Measurements from ENCODE around the gene OR4N5. TPM values are rescaled to one million over a fixed set of nuclear protein-coding genes. Genes with fewer than 3 reads are reported as not detected.
"Not testable (repeated sequence)": the region's sequence is repeated elsewhere in the genome, so short reads cannot be mapped to it uniquely, and the experiment has no call there.

OR4N5 gene, protein sequence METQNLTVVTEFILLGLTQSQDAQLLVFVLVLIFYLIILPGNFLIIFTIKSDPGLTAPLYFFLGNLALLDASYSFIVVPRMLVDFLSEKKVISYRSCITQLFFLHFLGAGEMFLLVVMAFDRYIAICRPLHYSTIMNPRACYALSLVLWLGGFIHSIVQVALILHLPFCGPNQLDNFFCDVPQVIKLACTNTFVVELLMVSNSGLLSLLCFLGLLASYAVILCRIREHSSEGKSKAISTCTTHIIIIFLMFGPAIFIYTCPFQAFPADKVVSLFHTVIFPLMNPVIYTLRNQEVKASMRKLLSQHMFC
- total RNA-seq (not detected), polyA plus RNA-seq (not detected)
- long read RNA-seq, donor 1, result 0 reads
- long read RNA-seq, donor 2, result 0 reads
- long read RNA-seq, donor 3, result 0 reads

DNA sequence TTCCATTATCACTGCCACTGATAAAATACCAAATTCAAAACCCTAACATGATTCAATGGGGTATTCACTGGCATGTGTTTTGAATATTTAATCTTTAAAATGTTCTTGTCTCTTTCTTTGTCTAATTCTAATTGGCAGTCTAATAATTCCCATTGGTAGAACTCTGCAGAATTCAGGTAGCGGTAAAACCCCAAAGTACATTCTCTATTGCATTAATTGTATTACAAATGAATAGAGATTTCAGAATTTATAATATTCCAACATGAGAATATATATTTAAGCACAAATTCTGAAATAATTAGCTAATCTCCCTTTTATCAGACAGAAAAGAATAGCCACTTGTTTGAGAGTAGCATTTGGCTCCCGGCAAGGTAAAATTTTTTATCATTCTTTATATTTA lies at the start of gene OR4N5:
Gene OR4N5, plus strand, starts transcription at position 301 of the 400 bp plus-strand sequence. CDS start 4,916 bp downstream, outside the sequence.
- no peaks in the 10 kb centered on the region for H3K27me3 ChIP-seq

DNA sequence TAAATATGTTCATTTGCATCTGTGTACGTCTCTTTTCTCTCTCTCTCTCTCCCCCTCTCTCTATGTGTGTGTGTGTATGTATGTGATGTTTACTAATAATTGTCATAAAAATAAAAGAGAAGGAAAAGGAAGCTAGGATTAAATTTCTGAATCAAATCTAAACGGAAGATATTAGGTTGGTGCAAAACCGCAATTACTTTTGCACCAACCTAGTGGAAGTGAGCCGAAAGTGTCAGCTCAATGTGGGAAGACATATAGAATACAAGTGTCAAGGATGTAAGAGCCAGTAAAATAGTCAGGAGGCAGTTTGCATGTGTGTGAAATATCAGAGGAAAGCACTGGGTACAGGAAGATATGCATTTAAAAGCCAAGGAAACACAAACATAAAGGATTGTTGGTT lies 46.6 kb upstream of the OR4N5 start:
- no peak overlapping the region for H3K4me3 ChIP-seq
- H3K27me3 ChIP-seq, result no peaks in the 10 kb centered on the region
- WGBS, 3 donors, result 16 to 51% (median 16%) methylated on average over 4 of the region's 4 CpGs
- TF ChIP-seq POLR2A (IDR thresholded peaks at IDR 0.05) (no peak), EP300 (IDR thresholded peaks at IDR 0.05) (no peak)
- TF ChIP-seq, protein P1, sequence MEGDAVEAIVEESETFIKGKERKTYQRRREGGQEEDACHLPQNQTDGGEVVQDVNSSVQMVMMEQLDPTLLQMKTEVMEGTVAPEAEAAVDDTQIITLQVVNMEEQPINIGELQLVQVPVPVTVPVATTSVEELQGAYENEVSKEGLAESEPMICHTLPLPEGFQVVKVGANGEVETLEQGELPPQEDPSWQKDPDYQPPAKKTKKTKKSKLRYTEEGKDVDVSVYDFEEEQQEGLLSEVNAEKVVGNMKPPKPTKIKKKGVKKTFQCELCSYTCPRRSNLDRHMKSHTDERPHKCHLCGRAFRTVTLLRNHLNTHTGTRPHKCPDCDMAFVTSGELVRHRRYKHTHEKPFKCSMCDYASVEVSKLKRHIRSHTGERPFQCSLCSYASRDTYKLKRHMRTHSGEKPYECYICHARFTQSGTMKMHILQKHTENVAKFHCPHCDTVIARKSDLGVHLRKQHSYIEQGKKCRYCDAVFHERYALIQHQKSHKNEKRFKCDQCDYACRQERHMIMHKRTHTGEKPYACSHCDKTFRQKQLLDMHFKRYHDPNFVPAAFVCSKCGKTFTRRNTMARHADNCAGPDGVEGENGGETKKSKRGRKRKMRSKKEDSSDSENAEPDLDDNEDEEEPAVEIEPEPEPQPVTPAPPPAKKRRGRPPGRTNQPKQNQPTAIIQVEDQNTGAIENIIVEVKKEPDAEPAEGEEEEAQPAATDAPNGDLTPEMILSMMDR (IDR thresholded peaks at IDR 0.05), result no peak
- no peak for DNase-seq
- no peaks in the 10 kb centered on the region for H3K9me3 ChIP-seq
- H3K27ac ChIP-seq, result no peak overlapping the region
- no peaks in the 10 kb centered on the region for H3K36me3 ChIP-seq
- H3K4me1 ChIP-seq (ENCODE audit: insufficient read depth), result no peaks in the 10 kb centered on the region
- intact Hi-C loops (cut with DNase I), result no loop called here

More for the DNA sequence above, at the start of gene OR4N5:
- TF ChIP-seq EP300 (IDR thresholded peaks at IDR 0.05) (no peak), POLR2A (IDR thresholded peaks at IDR 0.05) (no peak)
- TF ChIP-seq, protein P1 (IDR thresholded peaks at IDR 0.05), result no peak
- H3K27ac ChIP-seq, result no peak within 1 kb of the TSS
- intact Hi-C loops (cut with DNase I), result no loop called here
- H3K4me3 ChIP-seq, result no peak within 1 kb of the TSS
- WGBS, 3 donors, result 80 to 87% (median 85%) methylated on average over 2 of the region's 2 CpGs
- no peak for DNase-seq
- H3K36me3 ChIP-seq, result no peaks in the 10 kb centered on the region
- no peaks in the 10 kb centered on the region for H3K4me1 ChIP-seq (ENCODE audit: insufficient read depth)
- no peaks in the 10 kb centered on the region for H3K9me3 ChIP-seq

DNA sequence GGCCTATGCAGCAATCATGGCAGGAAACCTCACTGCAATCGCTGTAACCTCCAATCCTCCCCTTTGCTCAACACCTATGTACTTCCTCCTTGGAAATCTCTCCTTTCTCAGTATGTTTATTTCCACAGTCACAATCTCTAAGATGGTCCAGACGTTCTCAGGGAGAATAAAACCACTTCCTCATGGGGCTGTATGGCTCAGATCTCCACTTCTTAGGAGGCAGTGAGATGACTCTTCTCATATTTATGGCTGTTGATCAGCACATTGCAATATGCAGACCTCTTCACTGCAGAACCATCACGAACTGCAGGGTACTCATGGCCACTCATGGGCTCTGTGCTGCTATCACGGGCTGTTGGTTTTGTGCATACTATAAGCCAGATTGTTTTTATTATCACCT lies 45.2 kb upstream of the OR4N5 start:
- TF ChIP-seq EP300 (IDR thresholded peaks at IDR 0.05), result no peak
- no peak for TF ChIP-seq POLR2A (IDR thresholded peaks at IDR 0.05)
- TF ChIP-seq, protein P1 (IDR thresholded peaks at IDR 0.05), result no peak
- no peak for DNase-seq

DNA sequence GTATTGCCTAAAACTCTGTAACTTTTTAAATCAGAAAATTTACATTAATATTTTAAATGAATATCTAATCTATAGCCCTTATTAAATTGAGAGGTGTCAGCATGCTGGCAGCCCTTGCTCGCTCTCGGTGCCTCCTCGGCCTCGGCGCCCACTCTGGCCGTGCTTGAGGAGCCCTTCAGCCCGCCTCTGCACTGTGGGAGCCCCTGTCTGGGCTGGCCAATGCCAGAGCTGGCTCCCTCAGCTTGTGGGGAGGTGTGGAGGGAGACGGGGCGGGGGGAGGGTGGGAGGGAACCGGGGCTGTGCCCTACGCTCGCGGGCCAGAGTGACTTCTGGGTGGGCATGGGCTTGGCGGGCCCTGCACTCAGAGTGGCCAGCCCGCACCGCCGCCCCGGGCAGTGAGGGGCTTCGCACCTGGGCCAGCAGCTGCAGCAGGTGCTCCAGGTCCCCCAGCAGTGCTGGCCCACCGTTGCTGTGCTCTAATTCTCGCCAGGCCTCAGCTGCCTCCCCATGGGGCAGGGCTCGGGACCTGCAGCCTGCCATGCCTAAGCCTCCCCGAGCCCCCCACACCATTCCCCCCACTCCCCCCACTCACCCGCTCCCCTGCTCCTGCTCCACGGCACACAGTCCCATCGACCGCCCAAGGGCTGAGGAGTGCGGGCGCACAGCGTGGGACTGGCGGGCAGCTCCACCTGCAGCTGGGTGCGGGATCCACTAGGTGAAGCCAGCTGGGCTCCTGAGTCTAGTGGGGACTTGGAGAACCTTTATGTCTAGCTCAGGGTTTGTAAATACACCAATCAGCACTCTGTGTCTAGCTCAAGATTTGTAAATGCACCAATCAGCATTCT lies 39.5 kb upstream of the OR4N5 start:
- H3K4me3 ChIP-seq; H3K27me3 ChIP-seq; H3K27ac ChIP-seq; H3K36me3 ChIP-seq; H3K4me1 ChIP-seq (ENCODE audit: insufficient read depth); intact Hi-C loops (cut with DNase I); DNase-seq; H3K9me3 ChIP-seq: not testable (repeated sequence)
- WGBS, 3 donors, result 78 to 90% (median 80%) methylated on average over 29 to 32 of the region's 32 CpGs

More for the DNA sequence above, 45.2 kb upstream of the OR4N5 start:
- H3K36me3 ChIP-seq, result no peaks in the 10 kb centered on the region
- H3K4me3 ChIP-seq, result no peak overlapping the region
- intact Hi-C loops (cut with DNase I), result no loop called here
- no peaks in the 10 kb centered on the region for H3K9me3 ChIP-seq
- H3K27ac ChIP-seq, result no peak overlapping the region
- 22 to 34% (median 26%) methylated on average over 4 of the region's 4 CpGs for WGBS, 3 donors
- H3K27me3 ChIP-seq, result no peaks in the 10 kb centered on the region
- H3K4me1 ChIP-seq (ENCODE audit: insufficient read depth), result no peaks in the 10 kb centered on the region

Measured in ovary (tissue), 10 donors.